ENCODE results near the gene CTNNA1. TPM values are rescaled to one million over a fixed set of nuclear protein-coding genes. Genes with fewer than 3 reads are reported as not detected.

Gene CTNNA1
- total and polyA plus RNA-seq, 2 of the 8 experiments (the other 6 are each of a cell fraction or from before 2014, with no cell fraction given): 115 to 349 TPM

GRCh38 chr5:138824516-138824915 lies 71.3 kb downstream of the CTNNA1 start:
- no peak overlapping the region for H2AK5ac ChIP-seq (ENCODE audit: low read depth, low read length)
- H2BK20ac ChIP-seq (ENCODE audit: low read length): no peak overlapping the region
- WGBS, 2 experiments (ENCODE audit: extremely low coverage in 1 of 2, insufficient coverage in 1 of 2, insufficient read length in 1 of 2, insufficient replicate concordance in 2 of 2, low coverage in 1 of 2, low lambda C conversion rate in 2 of 2, missing lambda C conversion rate in 1 of 2): 88% methylated on average over 7 of the region's 7 CpGs; no CpG with 5 or more reads in 1 of the 2 experiments
- no peak overlapping the region for H4K91ac ChIP-seq (replicated peaks; ENCODE audit: insufficient read length, low read length)
- ChIA-PET POLR2A (ENCODE audit: partially characterized antibody) (interaction anchor here (1.2 kb wide), 2 partner anchors 18 to 72 kb away, joined by 3 to 4 read pairs; partner anchors contain the start of gene CTNNA1), CTCF (ENCODE audit: partially characterized antibody) (interaction anchor here (0.6 to 3.6 kb wide), 43 partner anchors 10 to 448 kb away, joined by 3 to 52 read pairs (median 3); partner anchors contain the start of gene LRRTM2)
- no peak for DNase-seq (ENCODE audit: low read depth in 1 of 2, low spot score in 2 of 2)
- H3K23ac ChIP-seq (ENCODE audit: insufficient read length): no peak overlapping the region
- H3K4me2 ChIP-seq (ENCODE audit: insufficient read depth in 1 of 2, low read depth in 2 of 2, low read length in 2 of 2): no peak overlapping the region
- H3K27me3 ChIP-seq (replicated peaks in 1 of 4; ENCODE audit: control insufficient read depth in 3 of 4, extremely low read depth in 1 of 4, insufficient read depth in 3 of 4, low read length in 3 of 4): no peaks in the 10 kb centered on the region
- H2BK5ac ChIP-seq (ENCODE audit: low read depth, low read length): no peak overlapping the region
- H3K9ac ChIP-seq (replicated peaks in 1 of 4; ENCODE audit: extremely low read depth in 1 of 4, low read depth in 3 of 4, low read length in 3 of 4): no peak overlapping the region
- H2BK12ac ChIP-seq (ENCODE audit: low read depth, low read length): no peak overlapping the region
- peaks cover 0 to 3% (median under 1%) of the 10 kb centered on the region in 4 experiments; a peak in 3 of 7 replicates for H3K4me1 ChIP-seq (replicated peaks in 1 of 4; ENCODE audit: control insufficient read depth in 3 of 4, insufficient read depth in 4 of 4, low read length in 3 of 4)
- H3K4ac ChIP-seq (replicated peaks; ENCODE audit: insufficient read length, low read depth, low read length): no peak overlapping the region
- no peak overlapping the region for H4K8ac ChIP-seq (ENCODE audit: extremely low read depth, insufficient read depth, low read length)
- H2AFZ ChIP-seq (ENCODE audit: low read length): no peak overlapping the region
- H4K20me1 ChIP-seq (replicated peaks in 1 of 2; ENCODE audit: control insufficient read depth in 1 of 2, insufficient read depth in 2 of 2, low read length in 2 of 2): peaks cover under 1 to 4% of the 10 kb centered on the region in 2 experiments
- no peak overlapping the region for H2BK120ac ChIP-seq (replicated peaks; ENCODE audit: low read depth, low read length)
- no peak overlapping the region for H4K5ac ChIP-seq (ENCODE audit: insufficient read length, low read depth, low read length)
- H3K4me3 ChIP-seq (ENCODE audit: extremely low read depth in 1 of 4, insufficient read depth in 2 of 4, low read depth in 3 of 4, low read length in 4 of 4): no peak overlapping the region
- no peaks in the 10 kb centered on the region for H3K23me2 ChIP-seq (ENCODE audit: low read depth, low read length)
- H3K14ac ChIP-seq (ENCODE audit: insufficient read length): no peak overlapping the region
- H3K36me3 ChIP-seq (ENCODE audit: control insufficient read depth in 2 of 4, insufficient read depth in 4 of 4, low read length in 3 of 4): peaks cover 0 to 47% (median 18%) of the 10 kb centered on the region in 4 experiments; a peak in 6 of 8 replicates
- peaks cover 6% of the 10 kb centered on the region for H3K79me1 ChIP-seq (ENCODE audit: low read depth, low read length)
- no peaks in the 10 kb centered on the region for H3K9me3 ChIP-seq (ENCODE audit: insufficient read depth in 2 of 2, low read depth in 1 of 2, low read length in 1 of 2)
- H3K79me2 ChIP-seq (ENCODE audit: control insufficient read depth in 1 of 2, insufficient read depth in 2 of 2, low read length in 2 of 2): peaks cover 5 to 40% of the 10 kb centered on the region in 2 experiments; a peak in 3 of 4 replicates
- H3K18ac ChIP-seq (ENCODE audit: extremely low read depth, low read length): no peak overlapping the region
- no peak overlapping the region for H3K56ac ChIP-seq (replicated peaks; ENCODE audit: insufficient read length, low read depth, low read length)
- H3K27ac ChIP-seq (ENCODE audit: low read depth, low read length): no peak overlapping the region
- no peak for FAIRE-seq
- H2BK15ac ChIP-seq (ENCODE audit: low read length): no peak overlapping the region
- TF ChIP-seq TEAD4 (IDR thresholded peaks at IDR 0.05; ENCODE audit: low read depth, low read length) (no peak), GABPA (IDR thresholded peaks at IDR 0.05; ENCODE audit: borderline replicate concordance, insufficient read depth, low read length) (no peak), TCF12 (IDR thresholded peaks at IDR 0.05; ENCODE audit: low read depth, low read length) (no peak), SIRT6 (IDR thresholded peaks at IDR 0.05; ENCODE audit: low read length) (no peak), EP300 (IDR thresholded peaks at IDR 0.05; ENCODE audit: borderline replicate concordance in 1 of 2, low read depth in 2 of 2, low read length in 2 of 2) (no peak), SP4 (IDR thresholded peaks at IDR 0.05; ENCODE audit: low read length) (no peak), BRCA1 (IDR thresholded peaks at IDR 0.05; ENCODE audit: low read depth, low read length) (no peak), SAP30 (IDR thresholded peaks at IDR 0.05; ENCODE audit: insufficient read depth, insufficient replicate concordance, low read length) (no peak), YY1 (IDR thresholded peaks at IDR 0.05; ENCODE audit: low read depth, low read length) (no peak), RNF2 (IDR thresholded peaks at IDR 0.05; ENCODE audit: borderline replicate concordance, low read depth, low read length, missing control alignments, poor library complexity, severe bottlenecking) (no peak), GTF2F1 (IDR thresholded peaks at IDR 0.05; ENCODE audit: borderline replicate concordance, low read depth, low read length) (no peak), ATF2 (IDR thresholded peaks at IDR 0.05; ENCODE audit: low read length) (no peak)
